Muscle layer of colon (tissue), 2 donors: ENCODE data around the gene ZNF750.

Source experiments
- H3K27ac ChIP-seq: one replicate; pipeline ENCODE4 v1.7.0; 2013; ENCODE audit warnings: low read depth, mild to moderate bottlenecking, low read length, moderate library complexity
- H3K27me3 ChIP-seq, 2 donors: one replicate each; pipeline ENCODE4 v1.7.0; 2013; ENCODE audit warnings: low read length in 2 of 2, mild to moderate bottlenecking in 2 of 2; ENCODE audit not compliant: insufficient read depth in 2 of 2, control insufficient read depth in 1 of 2
- H3K36me3 ChIP-seq: one replicate; pipeline ENCODE4 v1.7.0; 2013; ENCODE audit warnings: mild to moderate bottlenecking, low read length; ENCODE audit not compliant: insufficient read depth
- H3K4me1 ChIP-seq: one replicate; pipeline ENCODE4 v1.7.0; 2013; ENCODE audit warnings: mild to moderate bottlenecking, low read length; ENCODE audit not compliant: insufficient read depth
- H3K4me3 ChIP-seq, 2 donors: one replicate each; pipeline ENCODE4 v1.7.0; 2013; ENCODE audit warnings: low read length in 2 of 2, low read depth in 1 of 2, mild to moderate bottlenecking in 1 of 2, moderate library complexity in 1 of 2
- H3K9ac ChIP-seq: one replicate; pipeline ENCODE4 v1.7.0; 2013; ENCODE audit warnings: low read length
- H3K9me3 ChIP-seq: one replicate; pipeline ENCODE4 v1.7.0; 2013; ENCODE audit warnings: mild to moderate bottlenecking, low read length
- donor health status: abdominal sarcoma.
- donor health status: Adenocarcinoma of cecum.

Gene ZNF750

GRCh38 chr17:82825540-82826124, 14.2 kb downstream of the ZNF750 start:
- Histone ChIP-seq H3K27me3 (no peaks in the 10 kb centered on the region), H3K4me3 (no peak overlapping the region)

GRCh38 chr17:82823004-82823403, 16.8 kb downstream of the ZNF750 start:
- H3K36me3 ChIP-seq, result peaks cover 7% of the 10 kb centered on the region
- no peak overlapping the region for H3K27ac ChIP-seq

More at GRCh38 chr17:82825540-82826124, 14.2 kb downstream of the ZNF750 start:
- H3K4me1 ChIP-seq, result peaks cover 4% of the 10 kb centered on the region
- no peak overlapping the region for H3K27ac ChIP-seq
- peaks cover 4% of the 10 kb centered on the region for H3K9me3 ChIP-seq
- peaks cover 6% of the 10 kb centered on the region for H3K36me3 ChIP-seq
- no peak overlapping the region for H3K9ac ChIP-seq

GRCh38 chr17:82822281-82822680, 17.5 kb downstream of the ZNF750 start:
- Histone ChIP-seq H3K9ac (no peak overlapping the region), H3K27me3 (no peaks in the 10 kb centered on the region), H3K4me1 (no peaks in the 10 kb centered on the region), H3K9me3 (peaks cover 10% of the 10 kb centered on the region), H3K4me3 (no peak overlapping the region), H3K36me3 (peaks cover 7% of the 10 kb centered on the region), H3K27ac (no peak overlapping the region)

More at GRCh38 chr17:82823004-82823403, 16.8 kb downstream of the ZNF750 start:
- H3K27me3 ChIP-seq, result no peaks in the 10 kb centered on the region
- no peak overlapping the region for H3K4me3 ChIP-seq
- peaks cover 10% of the 10 kb centered on the region for H3K9me3 ChIP-seq
- H3K4me1 ChIP-seq, result no peaks in the 10 kb centered on the region
- H3K9ac ChIP-seq, result no peak overlapping the region

DNA sequence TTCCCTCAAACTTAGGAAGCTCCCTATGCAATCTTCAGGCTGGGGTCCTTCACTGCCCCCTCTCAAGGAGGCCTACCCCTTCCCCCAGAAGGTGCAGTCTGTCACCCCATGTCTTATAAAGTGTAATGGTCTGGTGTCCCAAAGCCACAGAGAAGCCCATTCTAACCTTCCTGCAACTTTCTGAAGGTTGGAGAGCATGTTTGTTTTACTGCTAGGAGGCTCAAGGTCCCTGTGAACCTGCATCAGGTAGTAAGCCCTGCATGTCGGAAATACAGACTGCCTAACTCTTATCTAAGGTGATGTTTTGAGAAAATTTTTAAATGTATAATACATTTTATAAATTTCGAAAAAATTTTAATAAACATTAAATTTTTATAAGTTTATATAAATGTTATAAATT, 18.3 kb downstream of the ZNF750 start:
- no peak overlapping the region for H3K4me3 ChIP-seq
- H3K27me3 ChIP-seq, result no peaks in the 10 kb centered on the region
- H3K9ac ChIP-seq, result no peak overlapping the region
- no peak overlapping the region for H3K27ac ChIP-seq
- peaks cover 5% of the 10 kb centered on the region for H3K36me3 ChIP-seq
- H3K4me1 ChIP-seq, result no peaks in the 10 kb centered on the region
- H3K9me3 ChIP-seq, result peaks cover 10% of the 10 kb centered on the region

DNA sequence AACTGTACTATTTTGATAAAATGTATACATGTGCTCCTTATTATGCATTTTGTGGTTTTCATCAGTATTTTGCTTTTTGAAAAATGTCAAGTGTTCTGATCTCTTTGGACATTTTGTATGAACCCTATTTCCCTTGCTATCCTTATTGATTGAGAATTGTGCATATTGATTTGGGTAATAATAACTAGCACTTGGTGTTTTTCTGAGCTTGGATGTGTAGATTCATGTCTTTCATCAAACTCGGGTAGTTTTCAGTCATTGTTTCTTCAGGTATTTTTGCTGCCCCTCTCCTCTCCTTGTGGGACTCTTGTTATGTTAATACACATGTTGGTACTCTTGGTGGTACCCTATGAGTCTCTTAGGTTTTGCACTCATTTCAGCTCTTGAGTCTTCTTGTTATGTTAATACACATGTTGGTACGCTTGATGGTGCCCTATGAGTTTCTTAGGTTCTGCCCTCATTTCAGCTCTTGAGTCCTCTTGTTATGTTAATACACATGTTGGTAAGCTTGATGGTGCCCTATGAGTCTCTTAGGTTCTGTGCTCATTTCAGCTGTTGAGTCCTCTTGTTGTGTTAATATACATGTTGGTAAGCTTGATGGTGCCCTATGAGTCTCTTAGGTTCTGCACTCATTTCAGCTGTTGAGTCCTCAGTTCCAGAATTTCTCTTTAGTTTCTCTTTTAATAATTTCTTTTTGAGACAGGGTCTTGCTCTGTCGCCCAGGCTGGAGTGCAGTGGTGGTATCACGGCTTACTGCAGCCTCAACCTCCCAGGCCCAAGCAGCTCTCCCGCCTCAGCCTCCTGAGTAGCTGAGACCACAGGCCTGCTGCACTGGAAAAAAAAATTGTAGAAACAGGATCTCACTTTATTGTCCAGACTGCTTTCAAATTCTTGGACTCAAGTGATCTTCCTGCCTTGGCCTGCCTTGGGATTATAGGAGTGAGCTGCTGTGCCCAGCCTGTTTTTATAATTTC, 19.3 kb downstream of the ZNF750 start:
- Histone ChIP-seq H3K9ac (no peak overlapping the region), H3K36me3 (peaks cover 13% of the 10 kb centered on the region), H3K27ac (no peak overlapping the region)

GRCh38 chr17:82817947-82818346, 21.9 kb downstream of the ZNF750 start:
- Histone ChIP-seq H3K9me3 (peaks cover 10% of the 10 kb centered on the region), H3K27me3 (no peaks in the 10 kb centered on the region), H3K27ac (no peak overlapping the region), H3K4me1 (no peaks in the 10 kb centered on the region), H3K4me3 (no peak overlapping the region), H3K36me3 (peaks cover 20% of the 10 kb centered on the region), H3K9ac (no peak overlapping the region)

More for the DNA sequence above, 19.3 kb downstream of the ZNF750 start:
- Histone ChIP-seq H3K27me3 (no peaks in the 10 kb centered on the region), H3K9me3 (peaks cover 10% of the 10 kb centered on the region), H3K4me3 (no peak overlapping the region), H3K4me1 (no peaks in the 10 kb centered on the region)

- Histone ChIP-seq H3K27me3 (no peaks in the 10 kb centered on the region), H3K36me3 (peaks cover 24% of the 10 kb centered on the region), H3K4me3 (no peak overlapping the region), H3K27ac (no peak overlapping the region), H3K9ac (no peak overlapping the region), H3K9me3 (peaks cover 10% of the 10 kb centered on the region), H3K4me1 (no peaks in the 10 kb centered on the region)
Observed at GRCh38 chr17:82816358-82816757, 23.5 kb downstream of the ZNF750 start.

DNA sequence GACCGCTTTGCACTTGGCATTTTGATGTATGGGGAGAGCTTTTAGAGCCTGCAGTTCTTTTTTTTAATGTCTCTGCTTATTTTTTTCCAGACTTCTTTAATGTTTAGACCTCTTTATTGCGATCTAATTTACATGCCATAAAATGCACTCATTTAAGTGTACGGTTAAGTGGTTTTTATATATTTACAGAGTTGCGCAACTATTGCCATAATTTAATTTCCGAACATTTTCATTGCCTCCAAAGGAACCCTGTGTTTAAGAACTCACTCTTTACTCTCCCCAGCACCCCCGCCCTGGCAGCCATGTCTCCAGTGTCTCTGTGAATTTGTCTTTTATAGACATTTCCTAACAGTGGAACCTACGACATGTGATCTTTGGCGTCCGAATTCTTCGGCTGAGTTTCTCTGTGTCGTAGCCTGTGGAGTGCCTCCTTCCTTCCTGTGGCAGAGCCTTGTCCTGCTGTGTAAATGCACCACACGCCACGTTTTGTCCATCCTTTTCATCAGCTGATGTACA, 24.0 kb downstream of the ZNF750 start:
- no peaks in the 10 kb centered on the region for H3K4me1 ChIP-seq
- H3K27ac ChIP-seq, result no peak overlapping the region
- H3K4me3 ChIP-seq, result no peak overlapping the region
- peaks cover 29% of the 10 kb centered on the region for H3K36me3 ChIP-seq
- peaks cover 8% of the 10 kb centered on the region for H3K9me3 ChIP-seq
- no peaks in the 10 kb centered on the region for H3K27me3 ChIP-seq
- no peak overlapping the region for H3K9ac ChIP-seq

DNA sequence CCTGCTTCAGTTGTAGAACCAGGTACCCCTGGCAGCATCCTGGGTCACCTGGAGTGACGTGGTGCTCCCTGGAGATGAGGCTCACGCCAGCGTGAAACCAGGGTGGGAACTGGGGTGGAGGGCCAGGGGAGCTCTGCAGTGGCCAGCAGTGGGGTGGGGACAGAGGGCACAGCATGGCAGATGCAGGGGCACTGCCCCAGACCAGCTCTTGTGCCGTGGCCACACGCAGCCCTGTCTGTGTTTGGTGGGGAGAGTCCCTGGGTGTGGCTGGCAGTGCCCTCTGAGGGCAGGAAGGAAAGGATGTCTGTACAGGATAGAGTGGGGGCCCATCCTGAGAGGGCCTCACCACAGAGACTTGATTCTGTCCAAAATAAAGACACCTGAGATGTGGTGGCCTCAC, 24.5 kb downstream of the ZNF750 start:
- Histone ChIP-seq H3K27ac (no peak overlapping the region), H3K9me3 (peaks cover 3% of the 10 kb centered on the region), H3K36me3 (peaks cover 32% of the 10 kb centered on the region), H3K4me1 (no peaks in the 10 kb centered on the region), H3K4me3 (no peak overlapping the region), H3K27me3 (no peaks in the 10 kb centered on the region), H3K9ac (no peak overlapping the region)

GRCh38 chr17:82814834-82815233, 25.0 kb downstream of the ZNF750 start:
- H3K36me3 ChIP-seq, result peaks cover 37% of the 10 kb centered on the region
- no peak overlapping the region for H3K27ac ChIP-seq
- H3K9me3 ChIP-seq, result no peaks in the 10 kb centered on the region
- H3K9ac ChIP-seq, result no peak overlapping the region
- no peaks in the 10 kb centered on the region for H3K4me1 ChIP-seq
- no peaks in the 10 kb centered on the region for H3K27me3 ChIP-seq
- H3K4me3 ChIP-seq, result no peak overlapping the region

GRCh38 chr17:82813299-82814051, 26.3 kb downstream of the ZNF750 start:
- H3K27ac ChIP-seq, result no peak overlapping the region
- H3K9me3 ChIP-seq, result no peaks in the 10 kb centered on the region
- H3K4me1 ChIP-seq, result no peaks in the 10 kb centered on the region
- peaks cover 37% of the 10 kb centered on the region for H3K36me3 ChIP-seq
- no peak overlapping the region for H3K9ac ChIP-seq
- no peaks in the 10 kb centered on the region for H3K27me3 ChIP-seq
- H3K4me3 ChIP-seq, result no peak overlapping the region
